Transverse colon (tissue), 4 donors: Measurements from ENCODE around the gene WFDC1. TPM values are rescaled to one million over a fixed set of nuclear protein-coding genes. Genes with fewer than 3 reads are reported as not detected.

Experiments used
- DNase-seq: peaks from one replicate; pipeline ENCODE4 v3.0.0-alpha.2; 2019
- H3K27ac ChIP-seq, 4 donors: fragments of 200-600 bp; sonication (generic); 2 replicates each; pipeline ENCODE4 v1.5.1; 2016 to 2018; ENCODE audit warnings: inconsistent platforms in 4 of 4
- H3K27me3 ChIP-seq: fragments of 200-600 bp; sonication (generic); 2 replicates; pipeline ENCODE4 v1.5.1; 2017; ENCODE audit warnings: inconsistent platforms
- H3K36me3 ChIP-seq, 4 donors: fragments of 200-600 bp; sonication (generic); 2 replicates each; pipeline ENCODE4 v1.5.1; 2017 to 2019; ENCODE audit warnings: inconsistent platforms in 4 of 4
- H3K4me1 ChIP-seq, 4 donors: fragments of 200-600 bp; sonication (generic); 2 replicates each; pipeline ENCODE4 v1.5.1; 2017 to 2020; ENCODE audit warnings: inconsistent platforms in 4 of 4
- H3K4me3 ChIP-seq, 4 donors: fragments of 200-600 bp; sonication (generic); 1 replicate in 1 of 4; 2 replicates in 3 of 4; pipeline versions ENCODE4 v1.5.1 to v1.6.1; 2017 to 2019; ENCODE audit warnings: inconsistent platforms in 4 of 4
- H3K9me3 ChIP-seq, 2 donors: fragments of 200-600 bp; sonication (generic); 2 replicates each; pipeline ENCODE4 v1.5.1; 2017 to 2019; ENCODE audit warnings: inconsistent platforms in 2 of 2
- EP300 ChIP-seq: sonication (generic); formaldehyde crosslinking; IDR thresholded peaks from one replicate; pipeline ENCODE4 v1.6.1; 2017; ENCODE audit warnings: antibody characterized with exemption, low read depth
- POLR2A ChIP-seq: fragments of 450-650 bp; IDR thresholded peaks from one replicate; pipeline ENCODE4 v1.6.1; 2016; ENCODE audit warnings: antibody characterized with exemption, mild to moderate bottlenecking, moderate library complexity
- POLR2AphosphoS5 ChIP-seq, 3 donors: sonication (generic); formaldehyde crosslinking; IDR thresholded peaks; one replicate each; pipeline ENCODE4 v1.6.1; 2016; ENCODE audit warnings: antibody characterized with exemption in 3 of 3
- WGBS, 2 donors: methylation state at CpG; one replicate each; pipeline ENCODE4 v1.1.5; 2018; ENCODE audit warnings: low coverage in 1 of 2; 5-methylcytosine and 5-hydroxymethylcytosine counted together
- in situ Hi-C, 4 donors: fragments of 200-750 bp; cut with MboI; loops; one replicate each; pipeline versions ENCODE4 v1.15.0 to v1.15.1; 2017; ENCODE audit warnings: low sequenced_read_pairs in 3 of 4, low pct_ligation_motif_present in 1 of 4, low pct_unique_long_range_greater_than_20kb in 1 of 4
- intact Hi-C: fragments of 100-400 bp; cut with DNase I; formaldehyde crosslinking; loops from one replicate; pipeline ENCODE4 v1.15.1; 2023; ENCODE audit warnings: low total_unique reads
- total RNA-seq, 4 donors: library from RNA; depleted of rRNA; stranded (reverse); fragments of >200 nt; gene quantifications; one replicate each; pipeline ENCODE4 v1.1.0, GENCODE V29; 2016
- TF ChIP-seq, protein P1 (sequence below), 5 experiments: fragments of 200-600 bp in 3 of 5; fragments of 450-650 bp in 2 of 5; sonication (generic) in 3 of 5; IDR thresholded peaks; 1 replicate in 2 of 5; 2 replicates in 3 of 5; pipeline ENCODE4 v1.5.1; 2016 to 2017; ENCODE audit warnings: antibody characterized with exemption in 5 of 5, inconsistent platforms in 3 of 5, mild to moderate bottlenecking in 2 of 5, moderate library complexity in 1 of 5

Gene WFDC1
- total RNA-seq, 4 donors from 2014 or later = 5.6 to 91.3 (median 7.0) TPM

DNA sequence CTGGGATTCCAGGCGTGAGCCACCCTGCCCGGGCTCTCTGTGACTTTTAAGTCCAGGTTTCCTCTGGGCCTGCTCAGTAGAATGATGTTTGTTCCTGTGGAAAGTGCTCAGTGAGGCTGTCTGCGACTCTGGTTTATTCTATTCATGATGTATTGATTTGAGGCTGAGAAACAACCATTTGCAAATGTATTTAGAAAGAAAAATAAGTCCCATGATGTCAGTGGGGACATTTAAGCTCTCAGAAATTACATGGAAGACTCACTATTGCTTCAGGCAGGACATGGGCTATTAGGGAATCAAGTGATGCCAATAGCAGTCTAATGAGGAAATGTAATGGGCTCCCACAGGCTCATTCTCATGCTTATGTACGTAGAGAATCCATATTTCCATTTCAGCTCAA, 32.6 kb upstream of the WFDC1 start:
- H3K27ac ChIP-seq = no peak overlapping the region
- H3K9me3 ChIP-seq = no peaks in the 10 kb centered on the region
- H3K36me3 ChIP-seq = no peaks in the 10 kb centered on the region
- WGBS, 2 donors = 86% methylated on average over 4 of the region's 4 CpGs; no CpG with 5 or more reads in 1 of the 2 donors
- no peaks in the 10 kb centered on the region for H3K27me3 ChIP-seq
- intact Hi-C loops (no loop called here), in situ Hi-C loops (no loop called here)
- H3K4me1 ChIP-seq = no peaks in the 10 kb centered on the region
- TF ChIP-seq POLR2AphosphoS5 (IDR thresholded peaks at IDR 0.05) (no peak), POLR2A (no peak), EP300 (no peak)
- TF ChIP-seq, protein P1, sequence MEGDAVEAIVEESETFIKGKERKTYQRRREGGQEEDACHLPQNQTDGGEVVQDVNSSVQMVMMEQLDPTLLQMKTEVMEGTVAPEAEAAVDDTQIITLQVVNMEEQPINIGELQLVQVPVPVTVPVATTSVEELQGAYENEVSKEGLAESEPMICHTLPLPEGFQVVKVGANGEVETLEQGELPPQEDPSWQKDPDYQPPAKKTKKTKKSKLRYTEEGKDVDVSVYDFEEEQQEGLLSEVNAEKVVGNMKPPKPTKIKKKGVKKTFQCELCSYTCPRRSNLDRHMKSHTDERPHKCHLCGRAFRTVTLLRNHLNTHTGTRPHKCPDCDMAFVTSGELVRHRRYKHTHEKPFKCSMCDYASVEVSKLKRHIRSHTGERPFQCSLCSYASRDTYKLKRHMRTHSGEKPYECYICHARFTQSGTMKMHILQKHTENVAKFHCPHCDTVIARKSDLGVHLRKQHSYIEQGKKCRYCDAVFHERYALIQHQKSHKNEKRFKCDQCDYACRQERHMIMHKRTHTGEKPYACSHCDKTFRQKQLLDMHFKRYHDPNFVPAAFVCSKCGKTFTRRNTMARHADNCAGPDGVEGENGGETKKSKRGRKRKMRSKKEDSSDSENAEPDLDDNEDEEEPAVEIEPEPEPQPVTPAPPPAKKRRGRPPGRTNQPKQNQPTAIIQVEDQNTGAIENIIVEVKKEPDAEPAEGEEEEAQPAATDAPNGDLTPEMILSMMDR (IDR thresholded peaks at IDR 0.05) = no peak
- H3K4me3 ChIP-seq = no peak overlapping the region
- no peak for DNase-seq

DNA sequence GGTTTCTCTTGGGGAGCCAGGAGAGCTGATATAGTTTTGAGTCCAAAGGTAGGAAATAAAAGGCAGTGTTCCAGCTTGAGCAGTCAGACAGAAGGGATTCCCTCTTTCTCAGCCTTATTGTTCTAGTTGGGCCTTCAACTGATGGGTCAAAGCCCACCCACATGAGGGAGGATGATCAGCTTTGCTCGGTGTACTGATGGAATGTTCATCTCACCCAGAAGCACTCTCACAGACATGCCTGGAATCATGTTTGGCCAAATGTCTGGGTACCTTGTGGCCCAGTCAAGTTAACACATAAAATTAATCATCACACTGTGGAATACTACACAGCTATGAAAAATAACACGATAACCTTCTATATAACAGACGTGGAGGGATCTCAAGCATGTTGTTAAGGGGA, 31.7 kb upstream of the WFDC1 start:
- intact Hi-C loops = no loop called here

DNA sequence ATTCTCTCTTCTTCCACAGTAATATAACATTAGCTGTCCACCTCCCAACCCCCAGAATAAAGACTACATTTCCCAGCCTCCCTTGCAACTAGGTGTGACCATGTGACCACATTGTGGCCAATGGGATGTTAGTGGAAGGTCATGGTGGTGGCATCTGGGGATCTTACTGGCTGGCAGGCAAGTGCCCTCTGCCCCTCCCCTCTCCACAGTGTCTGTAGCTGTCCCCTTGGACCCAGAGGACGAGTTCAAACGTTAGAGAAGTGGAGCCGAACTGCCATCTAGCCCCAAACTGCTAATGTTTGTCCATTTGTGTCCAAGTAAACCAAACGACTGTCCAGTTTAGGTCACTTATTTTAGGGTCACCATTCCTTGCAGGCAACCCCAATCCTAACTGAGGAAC, 28.2 kb upstream of the WFDC1 start:
- intact Hi-C loops = no loop called here
- H3K27me3 ChIP-seq = no peaks in the 10 kb centered on the region
- no peaks in the 10 kb centered on the region for H3K9me3 ChIP-seq
- H3K4me3 ChIP-seq = no peak overlapping the region
- H3K27ac ChIP-seq = no peak overlapping the region
- TF ChIP-seq POLR2AphosphoS5 (IDR thresholded peaks at IDR 0.05) = no peak
- TF ChIP-seq, protein P1 (IDR thresholded peaks at IDR 0.05) = no peak
- H3K36me3 ChIP-seq = no peaks in the 10 kb centered on the region
- peak; percentile 20 for DNase-seq
- 42% methylated on average over 4 of the region's 4 CpGs; no CpG with 5 or more reads in 1 of the 2 donors for WGBS, 2 donors
- H3K4me1 ChIP-seq = no peaks in the 10 kb centered on the region
- in situ Hi-C loops = no loop called here

More for the DNA sequence above, 31.7 kb upstream of the WFDC1 start:
- no peak for DNase-seq
- 94 to 100% methylated on average over 2 to 3 of the region's 3 CpGs for WGBS, 2 donors
- Histone ChIP-seq H3K36me3 (no peaks in the 10 kb centered on the region), H3K27ac (no peak overlapping the region), H3K9me3 (no peaks in the 10 kb centered on the region), H3K4me1 (no peaks in the 10 kb centered on the region), H3K27me3 (no peaks in the 10 kb centered on the region), H3K4me3 (no peak overlapping the region)
- TF ChIP-seq, protein P1 (IDR thresholded peaks at IDR 0.05) = no peak
- TF ChIP-seq POLR2A = no peak
- no peak for TF ChIP-seq EP300
- no peak for TF ChIP-seq POLR2AphosphoS5 (IDR thresholded peaks at IDR 0.05)
- in situ Hi-C loops = no loop called here

DNA sequence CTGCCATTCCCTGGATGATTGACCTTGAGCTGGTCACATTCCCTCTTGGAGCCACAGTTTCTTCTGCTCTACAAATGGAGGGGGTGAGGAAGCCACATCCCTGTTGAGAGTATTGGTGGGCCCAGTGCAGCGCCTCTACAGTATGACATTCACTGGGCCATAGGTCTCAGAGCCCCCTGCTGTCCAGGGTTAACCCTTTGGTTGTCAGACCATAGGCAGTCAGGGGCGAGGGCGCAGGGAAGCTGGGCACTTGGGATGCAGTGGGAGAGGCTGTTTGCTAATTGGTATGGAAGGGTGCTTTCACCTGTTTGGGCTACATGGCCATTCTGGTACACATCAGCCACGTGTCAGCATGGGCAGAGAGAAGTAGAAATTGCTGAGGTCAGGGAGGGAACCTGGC, 27.3 kb upstream of the WFDC1 start:
- DNase-seq = no peak
- Histone ChIP-seq H3K4me1 (no peaks in the 10 kb centered on the region), H3K27me3 (no peaks in the 10 kb centered on the region), H3K27ac (no peak overlapping the region), H3K4me3 (no peak overlapping the region), H3K9me3 (no peaks in the 10 kb centered on the region), H3K36me3 (no peaks in the 10 kb centered on the region)
- 81% methylated on average over 3 of the region's 4 CpGs; no CpG with 5 or more reads in 1 of the 2 donors for WGBS, 2 donors
- TF ChIP-seq, protein P1 (IDR thresholded peaks at IDR 0.05) = no peak
- in situ Hi-C loops = no loop called here
- intact Hi-C loops = no loop called here
